ENCODE measurements around the gene HEMGN.

GRCh38 chr9:97911528-97911927 lies 26.4 kb downstream of the HEMGN start:
- TF ChIP-seq, protein P1, sequence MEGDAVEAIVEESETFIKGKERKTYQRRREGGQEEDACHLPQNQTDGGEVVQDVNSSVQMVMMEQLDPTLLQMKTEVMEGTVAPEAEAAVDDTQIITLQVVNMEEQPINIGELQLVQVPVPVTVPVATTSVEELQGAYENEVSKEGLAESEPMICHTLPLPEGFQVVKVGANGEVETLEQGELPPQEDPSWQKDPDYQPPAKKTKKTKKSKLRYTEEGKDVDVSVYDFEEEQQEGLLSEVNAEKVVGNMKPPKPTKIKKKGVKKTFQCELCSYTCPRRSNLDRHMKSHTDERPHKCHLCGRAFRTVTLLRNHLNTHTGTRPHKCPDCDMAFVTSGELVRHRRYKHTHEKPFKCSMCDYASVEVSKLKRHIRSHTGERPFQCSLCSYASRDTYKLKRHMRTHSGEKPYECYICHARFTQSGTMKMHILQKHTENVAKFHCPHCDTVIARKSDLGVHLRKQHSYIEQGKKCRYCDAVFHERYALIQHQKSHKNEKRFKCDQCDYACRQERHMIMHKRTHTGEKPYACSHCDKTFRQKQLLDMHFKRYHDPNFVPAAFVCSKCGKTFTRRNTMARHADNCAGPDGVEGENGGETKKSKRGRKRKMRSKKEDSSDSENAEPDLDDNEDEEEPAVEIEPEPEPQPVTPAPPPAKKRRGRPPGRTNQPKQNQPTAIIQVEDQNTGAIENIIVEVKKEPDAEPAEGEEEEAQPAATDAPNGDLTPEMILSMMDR (IDR thresholded peaks at IDR 0.05): no peak
- no peak for TF ChIP-seq POLR2A (IDR thresholded peaks at IDR 0.05)

All from uterus (tissue), 2 donors.